ENCODE measurements around the gene TAS2R40.

GRCh38 chr7:143255564-143255963 is 33.7 kb downstream of the TAS2R40 start:
- no peak for TF ChIP-seq CTCF (IDR thresholded peaks at IDR 0.05; ENCODE audit: insufficient read depth, low read length)
- TF ChIP-seq SPI1 (IDR thresholded peaks at IDR 0.05; ENCODE audit: borderline replicate concordance, low read depth), result no peak
- no peak for TF ChIP-seq REST (IDR thresholded peaks at IDR 0.05; ENCODE audit: insufficient replicate concordance, low read depth)
- TF ChIP-seq POLR2AphosphoS5 (IDR thresholded peaks at IDR 0.05; ENCODE audit: low read depth), result no peak
- TF ChIP-seq GABPA (IDR thresholded peaks at IDR 0.05; ENCODE audit: low read depth), result no peak
